Osteoblast (primary cell): ENCODE measurements around the gene DCUN1D3. TPM values are rescaled to one million over a fixed set of nuclear protein-coding genes. Genes with fewer than 3 reads are reported as not detected.

Experiments
- DNase-seq: peaks from one replicate; pipeline ENCODE4 v3.0.0; 2011; ENCODE audit warnings: low spot score, mixed read lengths; ENCODE audit not compliant: insufficient read length; ENCODE audit errors: missing footprints
- H2AFZ ChIP-seq: 2 replicates; pipeline ENCODE4 v1.6.0; 2011; ENCODE audit warnings: mild to moderate bottlenecking, low read length
- H3K27ac ChIP-seq: 2 replicates; pipeline ENCODE4 v1.5.1; 2011; ENCODE audit warnings: mild to moderate bottlenecking, low read depth, low read length, moderate library complexity
- H3K27me3 ChIP-seq: 2 replicates; pipeline ENCODE4 v1.6.0; 2012; ENCODE audit warnings: mild to moderate bottlenecking, control low read depth, inconsistent platforms, low read length, moderate library complexity; ENCODE audit not compliant: insufficient read depth
- H3K36me3 ChIP-seq: 2 replicates; pipeline ENCODE4 v1.5.1; 2011; ENCODE audit warnings: mild to moderate bottlenecking, low read length, control low read depth, moderate library complexity; ENCODE audit not compliant: insufficient read depth
- H3K4me1 ChIP-seq: 2 replicates; pipeline ENCODE4 v1.5.1; 2011; ENCODE audit warnings: mild to moderate bottlenecking, low read length, control low read depth, moderate library complexity; ENCODE audit not compliant: insufficient read depth
- H3K4me2 ChIP-seq: 2 replicates; pipeline ENCODE4 v1.6.0; 2011; ENCODE audit warnings: mild to moderate bottlenecking, low read length; ENCODE audit not compliant: insufficient read depth
- H3K4me3 ChIP-seq: fragments of 200-600 bp; sonication (generic); 3 replicates; pipeline ENCODE4 v1.5.1; 2012; ENCODE audit warnings: mild to moderate bottlenecking, low read length, inconsistent platforms; ENCODE audit not compliant: insufficient read depth
- H3K79me2 ChIP-seq: 2 replicates; pipeline ENCODE4 v1.6.0; 2012; ENCODE audit warnings: mild to moderate bottlenecking, low read length, control low read depth, inconsistent platforms; ENCODE audit not compliant: insufficient read depth
- H3K9me3 ChIP-seq: 2 replicates; pipeline ENCODE4 v1.5.1; 2011; ENCODE audit warnings: low read depth, low read length, control low read depth
- H4K20me1 ChIP-seq: 2 replicates; pipeline ENCODE4 v1.6.0; 2012; ENCODE audit warnings: mild to moderate bottlenecking, low read length, control low read depth; ENCODE audit not compliant: insufficient read depth
- CTCF ChIP-seq: IDR thresholded peaks from 2 replicates; pipeline ENCODE4 v1.5.1; 2011; ENCODE audit warnings: mild to moderate bottlenecking, low read depth, low read length, moderate library complexity; ENCODE audit errors: extremely low read depth
- total RNA-seq: library from RNA; depleted of rRNA; stranded (reverse); fragments of >200 nt; gene quantifications from 2 replicates; pipeline ENCODE4 v1.2.3, GENCODE V29; 2012

The DCUN1D3 gene
- total RNA-seq, 1 donor, result 33.7 TPM

GRCh38 chr16:20853143-20853542, 47.0 kb downstream of the DCUN1D3 start:
- Histone ChIP-seq H3K4me1 (peaks cover 44% of the 10 kb centered on the region), H3K4me3 (no peak overlapping the region), H3K79me2 (peaks cover 38% of the 10 kb centered on the region), H3K4me2 (no peak overlapping the region), H3K27ac (peak overlapping the region; percentile 16), H4K20me1 (no peaks in the 10 kb centered on the region), H2AFZ (no peak overlapping the region), H3K27me3 (no peaks in the 10 kb centered on the region), H3K9me3 (no peaks in the 10 kb centered on the region), H3K36me3 (peaks cover 35% of the 10 kb centered on the region)
- TF ChIP-seq CTCF, result no peak
- no peak for DNase-seq

GRCh38 chr16:20851601-20852000, 48.6 kb downstream of the DCUN1D3 start:
- Histone ChIP-seq H3K79me2 (peaks cover 27% of the 10 kb centered on the region), H4K20me1 (no peaks in the 10 kb centered on the region), H3K27me3 (no peaks in the 10 kb centered on the region), H3K36me3 (peaks cover 22% of the 10 kb centered on the region), H3K27ac (peak overlapping the region; percentile 53), H3K4me1 (peaks cover 44% of the 10 kb centered on the region), H3K9me3 (no peaks in the 10 kb centered on the region), H3K4me2 (peak overlapping the region; percentile 40), H2AFZ (no peak overlapping the region), H3K4me3 (no peak overlapping the region)
- DNase-seq, result peak; percentile 57
- no peak for TF ChIP-seq CTCF

DNA sequence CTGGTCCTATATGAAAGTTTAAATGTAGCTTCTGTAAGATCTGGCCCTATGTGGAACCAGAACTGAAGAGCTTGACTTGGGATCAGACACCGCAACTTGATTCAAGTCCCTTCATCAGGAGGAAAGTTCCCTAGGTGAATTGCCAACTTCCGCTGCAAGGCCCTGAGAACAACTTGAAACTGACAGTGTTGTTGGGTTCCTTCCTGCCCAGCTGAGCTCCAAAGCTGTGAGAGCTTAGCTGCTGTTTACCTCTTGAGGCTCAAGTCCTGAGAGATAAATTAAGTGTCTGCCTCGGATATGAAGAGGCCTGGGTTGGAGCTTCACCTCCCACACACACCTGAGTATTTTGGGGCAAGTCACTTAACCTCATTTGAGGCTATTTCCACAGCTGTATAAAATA, 49.2 kb downstream of the DCUN1D3 start:
- H3K4me2 ChIP-seq, result no peak overlapping the region
- H3K27ac ChIP-seq, result peak overlapping the region; percentile 53
- no peak overlapping the region for H3K4me3 ChIP-seq
- no peak for TF ChIP-seq CTCF
- H2AFZ ChIP-seq, result no peak overlapping the region
- no peaks in the 10 kb centered on the region for H4K20me1 ChIP-seq
- peaks cover 44% of the 10 kb centered on the region for H3K4me1 ChIP-seq
- peaks cover 21% of the 10 kb centered on the region for H3K36me3 ChIP-seq
- no peaks in the 10 kb centered on the region for H3K9me3 ChIP-seq
- H3K27me3 ChIP-seq, result no peaks in the 10 kb centered on the region
- no peak for DNase-seq
- peaks cover 23% of the 10 kb centered on the region for H3K79me2 ChIP-seq

GRCh38 chr16:20849589-20850390, 50.4 kb downstream of the DCUN1D3 start:
- Histone ChIP-seq H3K9me3 (no peaks in the 10 kb centered on the region), H3K4me3 (no peak overlapping the region), H3K27ac (peak overlapping the region; percentile 29), H3K36me3 (peaks cover 15% of the 10 kb centered on the region), H3K79me2 (peaks cover 12% of the 10 kb centered on the region), H3K4me2 (no peak overlapping the region), H2AFZ (no peak overlapping the region), H3K27me3 (no peaks in the 10 kb centered on the region), H4K20me1 (no peaks in the 10 kb centered on the region), H3K4me1 (peaks cover 44% of the 10 kb centered on the region)
- TF ChIP-seq CTCF, result peak; percentile 100
- no peak for DNase-seq
